Trophoblast cell (in vitro differentiated cells and primary cell): ENCODE data around the gene GSK3B.

Experiments used
- DNase-seq, 2 donors: peaks; one replicate each; pipeline ENCODE4 v3.0.0-alpha.2; 2016
- H2AFZ ChIP-seq: 2 replicates; pipeline ENCODE4 v1.6.1; 2013; ENCODE audit warnings: low read length, moderate library complexity, mild to moderate bottlenecking; ENCODE audit not compliant: insufficient read depth, poor library complexity
- H2AK5ac ChIP-seq: 2 replicates; pipeline ENCODE4 v1.6.1; 2013; ENCODE audit warnings: mild to moderate bottlenecking, low read length
- H2BK120ac ChIP-seq: 2 replicates; pipeline ENCODE4 v1.6.1; 2013; ENCODE audit warnings: low read length, mild to moderate bottlenecking, moderate library complexity; ENCODE audit not compliant: insufficient read depth, poor library complexity
- H2BK12ac ChIP-seq: 2 replicates; pipeline ENCODE4 v1.6.1; 2013; ENCODE audit warnings: mild to moderate bottlenecking, low read length, moderate library complexity
- H2BK5ac ChIP-seq: 2 replicates; pipeline ENCODE4 v1.6.1; 2013; ENCODE audit warnings: low read length, low read depth, moderate library complexity, mild to moderate bottlenecking; ENCODE audit not compliant: poor library complexity
- H3K14ac ChIP-seq: 2 replicates; pipeline ENCODE4 v1.6.1; 2013; ENCODE audit warnings: mild to moderate bottlenecking, low read length
- H3K18ac ChIP-seq: 2 replicates; pipeline ENCODE4 v1.6.1; 2013; ENCODE audit warnings: mild to moderate bottlenecking, low read length
- H3K23ac ChIP-seq: 2 replicates; pipeline ENCODE4 v1.6.1; 2013; ENCODE audit warnings: low read length
- H3K27ac ChIP-seq: 2 replicates; pipeline ENCODE4 v1.5.1; 2013; ENCODE audit warnings: low read depth, mild to moderate bottlenecking, inconsistent platforms, low read length, moderate library complexity
- H3K27me3 ChIP-seq: 2 replicates; pipeline ENCODE4 v1.6.1; 2013; ENCODE audit warnings: inconsistent platforms, mild to moderate bottlenecking, low read length, moderate library complexity; ENCODE audit not compliant: insufficient read depth
- H3K36me3 ChIP-seq, 2 experiments: 1 replicate in 1 of 2; 2 replicates in 1 of 2; pipeline ENCODE4 v1.6.1; 2013; ENCODE audit warnings: low read length in 2 of 2, mild to moderate bottlenecking in 2 of 2, moderate library complexity in 1 of 2; ENCODE audit not compliant: insufficient read depth in 2 of 2, control insufficient read depth in 1 of 2
- H3K4ac ChIP-seq: 2 replicates; pipeline ENCODE4 v1.6.1; 2013; ENCODE audit warnings: low read depth, mild to moderate bottlenecking, low read length, moderate library complexity
- H3K4me1 ChIP-seq, 2 experiments: 1 replicate in 1 of 2; 2 replicates in 1 of 2; pipeline ENCODE4 v1.6.1; 2013; ENCODE audit warnings: low read length in 2 of 2, mild to moderate bottlenecking in 2 of 2, moderate library complexity in 1 of 2; ENCODE audit not compliant: insufficient read depth in 2 of 2, control insufficient read depth in 1 of 2
- H3K4me2 ChIP-seq: 2 replicates; pipeline ENCODE4 v1.6.1; 2013; ENCODE audit warnings: inconsistent platforms, mild to moderate bottlenecking, low read length, moderate library complexity
- H3K4me3 ChIP-seq: 2 replicates; pipeline ENCODE4 v1.5.1; 2013; ENCODE audit warnings: mild to moderate bottlenecking, low read depth, low read length, inconsistent platforms
- H3K79me1 ChIP-seq: one replicate; pipeline ENCODE4 v1.6.1; 2013; ENCODE audit warnings: low read length
- H3K79me2 ChIP-seq: 2 replicates; pipeline ENCODE4 v1.6.1; 2013; ENCODE audit warnings: low read length, mild to moderate bottlenecking; ENCODE audit not compliant: control insufficient read depth, insufficient read depth, poor library complexity
- H3K9ac ChIP-seq: 2 replicates; pipeline ENCODE4 v1.6.1; 2013; ENCODE audit warnings: mild to moderate bottlenecking, low read length
- H3K9me3 ChIP-seq: 2 replicates; pipeline ENCODE4 v1.6.1; 2013; ENCODE audit warnings: low read depth, mild to moderate bottlenecking, control low read depth, inconsistent platforms, low read length; ENCODE audit not compliant: insufficient read depth
- H4K12ac ChIP-seq: 2 replicates; pipeline ENCODE4 v1.6.1; 2013; ENCODE audit warnings: low read depth, mild to moderate bottlenecking, low read length, moderate library complexity
- H4K8ac ChIP-seq: 2 replicates; pipeline ENCODE4 v1.6.1; 2013; ENCODE audit warnings: low read depth, mild to moderate bottlenecking, low read length, moderate library complexity
- H4K91ac ChIP-seq: one replicate; pipeline ENCODE4 v1.6.1; 2013; ENCODE audit warnings: low read depth, mild to moderate bottlenecking, low read length, moderate library complexity
- WGBS: extraction: QIAGEN DNeasy Blood & Tissue Kit; methylation state at CpG from one replicate; pipeline ENCODE4 v1.1.7; 2013; ENCODE audit warnings: missing lambda C conversion rate; ENCODE audit not compliant: insufficient read length, insufficient coverage; ENCODE audit errors: extremely low coverage; 5-methylcytosine and 5-hydroxymethylcytosine counted together

GSK3B gene

DNA sequence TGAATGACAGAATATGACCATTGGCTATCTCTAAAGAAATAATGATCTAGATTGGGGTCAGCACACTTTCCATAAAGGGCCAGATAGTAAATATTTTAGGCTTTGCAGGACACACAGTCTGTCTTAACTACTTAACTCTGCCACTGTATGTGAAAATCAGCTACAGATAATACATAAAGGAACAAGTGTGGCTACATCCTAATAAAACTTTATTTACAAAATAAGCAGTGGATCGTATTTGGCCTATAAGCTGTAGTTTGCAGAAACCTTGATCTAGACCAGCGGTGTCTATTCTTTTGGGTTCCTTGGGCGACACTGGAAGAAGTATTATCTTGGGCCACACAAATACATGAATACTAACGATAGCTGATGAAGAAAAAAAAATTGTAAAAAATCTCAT is 27.6 kb downstream of the GSK3B start:
- no peak for DNase-seq
- Histone ChIP-seq H4K12ac (no peak overlapping the region), H2AFZ (no peak overlapping the region), H3K4me2 (no peak overlapping the region), H3K9me3 (no peaks in the 10 kb centered on the region), H3K79me2 (peaks cover 5% of the 10 kb centered on the region), H3K9ac (no peak overlapping the region), H4K91ac (no peak overlapping the region), H2BK12ac (no peak overlapping the region), H3K36me3 (peaks cover 0 to 5% of the 10 kb centered on the region in 2 experiments), H4K8ac (no peak overlapping the region), H3K27ac (no peak overlapping the region), H3K79me1 (no peaks in the 10 kb centered on the region), H2BK120ac (no peak overlapping the region), H3K27me3 (no peaks in the 10 kb centered on the region), H2AK5ac (no peak overlapping the region), H3K4me3 (no peak overlapping the region), H3K14ac (no peak overlapping the region), H3K18ac (no peak overlapping the region), H3K4me1 (no peaks in the 10 kb centered on the region), H3K4ac (peak overlapping the region; percentile 79), H3K23ac (no peak overlapping the region), H2BK5ac (no peak overlapping the region)
- WGBS: no CpG with 5 or more reads among the region's 4 CpGs

DNA sequence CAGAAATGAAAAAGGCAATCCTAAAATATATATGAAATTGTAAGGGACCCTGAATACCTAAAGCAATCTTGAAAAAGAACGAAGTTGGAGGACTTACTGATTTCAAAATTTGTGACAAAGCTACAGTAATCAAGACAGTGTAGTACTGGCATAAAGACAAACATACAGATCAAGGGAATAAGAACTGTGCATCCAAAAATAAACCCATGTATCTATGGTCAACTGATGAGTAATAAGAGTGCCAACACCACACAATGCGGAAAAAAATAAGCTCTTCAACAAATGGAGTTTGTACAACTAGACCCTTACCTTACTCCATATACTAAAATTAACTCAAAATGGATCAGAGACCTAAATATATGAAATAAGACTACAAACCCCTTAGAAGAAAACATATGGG is 29.6 kb downstream of the GSK3B start:
- H3K36me3 ChIP-seq: peaks cover 0 to 5% of the 10 kb centered on the region in 2 experiments
- DNase-seq: no peak

DNA sequence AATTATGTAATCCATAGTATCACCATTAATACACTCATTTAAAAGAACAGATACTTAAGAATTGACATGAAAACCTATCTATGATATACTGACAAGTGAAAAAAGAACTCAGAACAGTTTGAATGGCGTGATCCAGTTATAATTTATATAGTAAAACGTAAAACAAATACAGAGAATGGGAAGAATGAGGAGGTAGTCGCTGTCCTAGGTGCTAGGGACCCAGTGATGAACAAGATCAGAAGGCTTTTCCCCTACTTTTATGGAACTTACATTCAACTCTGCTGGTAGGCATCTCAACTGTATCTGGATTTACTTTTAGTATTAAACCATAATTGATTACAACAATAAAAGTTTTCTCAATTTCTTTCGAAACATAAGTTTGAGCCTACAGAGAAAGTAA is 31.8 kb downstream of the GSK3B start:
- H4K12ac ChIP-seq: no peak overlapping the region
- H2BK12ac ChIP-seq: no peak overlapping the region
- no peak overlapping the region for H4K91ac ChIP-seq
- no peak overlapping the region for H3K9ac ChIP-seq
- H3K4me3 ChIP-seq: no peak overlapping the region
- no peaks in the 10 kb centered on the region for H3K79me1 ChIP-seq
- no peaks in the 10 kb centered on the region for H3K4me1 ChIP-seq
- H3K14ac ChIP-seq: no peak overlapping the region
- peaks cover 0 to 1% of the 10 kb centered on the region in 2 experiments for H3K36me3 ChIP-seq
- no peak overlapping the region for H2BK120ac ChIP-seq
- H3K27ac ChIP-seq: no peak overlapping the region
- DNase-seq: no peak
- no CpG with 5 or more reads among the region's 4 CpGs for WGBS
- no peak overlapping the region for H4K8ac ChIP-seq
- H2BK5ac ChIP-seq: no peak overlapping the region
- no peaks in the 10 kb centered on the region for H3K27me3 ChIP-seq
- H3K18ac ChIP-seq: no peak overlapping the region
- H3K9me3 ChIP-seq: no peaks in the 10 kb centered on the region
- H3K4me2 ChIP-seq: no peak overlapping the region
- H3K23ac ChIP-seq: no peak overlapping the region
- peaks cover 5% of the 10 kb centered on the region for H3K79me2 ChIP-seq
- H3K4ac ChIP-seq: peak overlapping the region; percentile 62
- H2AK5ac ChIP-seq: no peak overlapping the region
- H2AFZ ChIP-seq: no peak overlapping the region

More for the DNA sequence above, 29.6 kb downstream of the GSK3B start:
- Histone ChIP-seq H3K79me2 (peaks cover 8% of the 10 kb centered on the region), H2BK5ac (no peak overlapping the region), H3K4ac (no peak overlapping the region), H3K4me3 (no peak overlapping the region), H2BK12ac (no peak overlapping the region), H3K4me1 (no peaks in the 10 kb centered on the region), H2BK120ac (no peak overlapping the region), H3K27me3 (no peaks in the 10 kb centered on the region), H4K12ac (no peak overlapping the region), H3K27ac (no peak overlapping the region), H3K79me1 (no peaks in the 10 kb centered on the region), H4K91ac (no peak overlapping the region), H3K9me3 (no peaks in the 10 kb centered on the region), H3K18ac (no peak overlapping the region), H3K4me2 (no peak overlapping the region), H3K14ac (no peak overlapping the region), H4K8ac (no peak overlapping the region), H2AFZ (no peak overlapping the region), H2AK5ac (no peak overlapping the region), H3K23ac (no peak overlapping the region), H3K9ac (no peak overlapping the region)
- WGBS: no CpG with 5 or more reads among the region's 2 CpGs

DNA sequence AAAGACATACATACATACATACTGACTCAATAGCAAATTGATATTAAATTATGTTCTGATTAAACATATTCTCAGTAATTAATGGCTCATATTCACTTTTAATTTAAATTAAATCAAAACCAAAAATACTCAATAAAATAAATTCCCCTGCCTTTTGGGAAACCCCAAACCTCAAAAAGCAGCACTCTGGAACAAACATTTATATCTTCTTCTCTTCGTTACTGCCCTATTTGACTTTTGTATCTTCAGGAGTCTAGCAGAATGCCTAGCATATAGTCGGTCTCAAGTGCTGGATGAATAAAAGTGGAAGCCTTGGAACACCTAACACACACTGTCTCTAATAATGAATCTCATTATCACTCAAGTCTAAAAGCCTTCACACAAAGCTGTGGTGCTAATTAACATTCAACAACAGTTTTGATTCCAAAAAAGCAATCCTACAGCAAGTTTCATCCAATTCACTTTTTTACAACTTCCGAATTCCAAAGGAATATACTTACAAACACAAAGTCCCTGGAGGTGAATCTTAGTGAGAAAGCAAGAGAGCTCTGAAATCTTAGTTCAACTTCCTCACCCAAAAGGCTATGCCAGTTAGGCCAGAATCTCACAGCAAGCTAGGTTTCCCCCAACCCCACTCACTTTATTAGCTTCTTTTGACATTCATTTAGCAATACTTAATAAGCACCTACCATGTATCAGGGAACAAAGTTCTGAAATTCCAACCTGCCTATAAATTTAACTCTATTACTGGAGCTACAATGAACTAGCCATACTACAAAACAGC is 35.0 kb downstream of the GSK3B start:
- WGBS: 100% methylated on average over 1 of the region's 3 CpGs
- no peak overlapping the region for H3K27ac ChIP-seq
- DNase-seq: no peak
- peaks cover 0 to 1% of the 10 kb centered on the region in 2 experiments for H3K36me3 ChIP-seq
- H4K12ac ChIP-seq: no peak overlapping the region
- no peak overlapping the region for H2AFZ ChIP-seq
- no peak overlapping the region for H2BK5ac ChIP-seq
- H4K91ac ChIP-seq: no peak overlapping the region
- no peak overlapping the region for H4K8ac ChIP-seq
- no peaks in the 10 kb centered on the region for H3K9me3 ChIP-seq
- peak overlapping the region; percentile 79 for H3K4ac ChIP-seq
- no peak overlapping the region for H3K4me2 ChIP-seq
- no peak overlapping the region for H3K23ac ChIP-seq
- no peaks in the 10 kb centered on the region for H3K27me3 ChIP-seq
- no peak overlapping the region for H2BK12ac ChIP-seq
- no peaks in the 10 kb centered on the region for H3K4me1 ChIP-seq
- H3K18ac ChIP-seq: no peak overlapping the region
- no peak overlapping the region for H3K9ac ChIP-seq
- no peaks in the 10 kb centered on the region for H3K79me1 ChIP-seq
- peaks cover 13% of the 10 kb centered on the region for H3K79me2 ChIP-seq
- no peak overlapping the region for H2AK5ac ChIP-seq
- H3K14ac ChIP-seq: no peak overlapping the region
- no peak overlapping the region for H3K4me3 ChIP-seq
- H2BK120ac ChIP-seq: no peak overlapping the region
